K562 (cell line): ENCODE data around the gene CACNA2D2. TPM values are rescaled to one million over a fixed set of nuclear protein-coding genes. Genes with fewer than 3 reads are reported as not detected.

Experiments
- BMI1 ChIP-seq: fragments of 150-350 bp; IDR thresholded peaks from 2 replicates; pipeline ENCODE4 v1.6.1; 2014; ENCODE audit warnings: low read length
- DNMT1 ChIP-seq: fragments of 450-650 bp; IDR thresholded peaks from 2 replicates; pipeline ENCODE4 v1.6.1; 2016; ENCODE audit warnings: antibody characterized with exemption, mild to moderate bottlenecking
- ELF4 ChIP-seq: fragments of 450-650 bp; formaldehyde crosslinking; IDR thresholded peaks from 2 replicates; pipeline ENCODE4 v1.4.0; 2022; ENCODE audit warnings: missing genetic modification characterization
- ETV1 ChIP-seq: fragments of 450-650 bp; conservative IDR thresholded peaks from 2 replicates; pipeline ENCODE4 v1.6.1; 2016; ENCODE audit warnings: missing genetic modification characterization, control low read depth, low read depth, missing compliant biosample characterization
- EWSR1 ChIP-seq: fragments of 450-650 bp; IDR thresholded peaks from 2 replicates; pipeline ENCODE4 v1.6.1; 2018; ENCODE audit warnings: borderline replicate concordance, mild to moderate bottlenecking, low read depth, moderate library complexity; ENCODE audit not compliant: partially characterized antibody
- FOXA3 ChIP-seq, 2 experiments: fragments of 450-650 bp in 1 of 2; sonication (generic) in 1 of 2; formaldehyde crosslinking; IDR thresholded peaks in 1 of 2; conservative IDR thresholded peaks in 1 of 2; 2 replicates each; pipeline versions ENCODE4 v1.4.0 to v1.8.0; 2020 to 2022; ENCODE audit warnings: mild to moderate bottlenecking in 2 of 2, missing genetic modification reagents in 1 of 2
- HNRNPH1 ChIP-seq: fragments of 200-400 bp; formaldehyde crosslinking; optimal IDR thresholded peaks from 2 replicates; pipeline ENCODE3; 2017; ENCODE audit warnings: low read depth, mild to moderate bottlenecking, low read length, moderate library complexity
- HOXB6 ChIP-seq: fragments of 250-450 bp; sonication (Bioruptor Pico); IDR thresholded peaks from 2 replicates; pipeline ENCODE4 v1.5.1; 2022; ENCODE audit warnings: mild to moderate bottlenecking, borderline replicate concordance
- MCM2 ChIP-seq: fragments of 450-650 bp; IDR thresholded peaks from 2 replicates; pipeline ENCODE4 v1.6.1; 2017; ENCODE audit warnings: low read depth, mild to moderate bottlenecking
- NCOR1 ChIP-seq: fragments of 450-650 bp; IDR thresholded peaks from 2 replicates; pipeline ENCODE4 v1.6.1; 2016; ENCODE audit warnings: mild to moderate bottlenecking, moderate library complexity
- NFE2 ChIP-seq: IDR thresholded peaks from 2 replicates; pipeline ENCODE4 v1.6.1; 2014; ENCODE audit warnings: antibody characterized with exemption, low read depth
- NFRKB ChIP-seq: fragments of 450-650 bp; IDR thresholded peaks from 2 replicates; pipeline ENCODE4 v1.6.1; 2016; ENCODE audit warnings: low read depth
- PHF20 ChIP-seq: fragments of 450-650 bp; IDR thresholded peaks from 2 replicates; pipeline ENCODE4 v1.6.1; 2018; ENCODE audit not compliant: partially characterized antibody
- RAD21 ChIP-seq, 2 experiments: fragments of 250-450 bp in 1 of 2; fragments of 450-650 bp in 1 of 2; sonication (Bioruptor Pico) in 1 of 2; formaldehyde crosslinking in 1 of 2; IDR thresholded peaks in 1 of 2; conservative IDR thresholded peaks in 1 of 2; 2 replicates each; pipeline versions ENCODE4 v1.4.0 to v1.8.0; 2020 to 2022; ENCODE audit warnings: mild to moderate bottlenecking in 2 of 2, moderate library complexity in 1 of 2
- RBM14 ChIP-seq: fragments of 200-400 bp; formaldehyde crosslinking; IDR thresholded peaks from 2 replicates; pipeline ENCODE4 v1.6.1; 2018; ENCODE audit warnings: low read depth, mild to moderate bottlenecking, low read length, moderate library complexity, borderline replicate concordance; ENCODE audit not compliant: insufficient read depth
- RBM34 ChIP-seq: fragments of 200-400 bp; formaldehyde crosslinking; IDR thresholded peaks from 2 replicates; pipeline ENCODE4 v1.6.1; 2018; ENCODE audit warnings: low read length, borderline replicate concordance; ENCODE audit not compliant: insufficient read depth
- SMAD1 ChIP-seq: fragments of 150-350 bp; IDR thresholded peaks from 2 replicates; pipeline ENCODE4 v1.6.1; 2014; ENCODE audit warnings: low read length, low read depth; ENCODE audit not compliant: partially characterized antibody
- SRSF1 ChIP-seq: fragments of 200-400 bp; formaldehyde crosslinking; IDR thresholded peaks from 2 replicates; pipeline ENCODE4 v1.6.1; 2017; ENCODE audit warnings: mild to moderate bottlenecking, low read depth, low read length, moderate library complexity
- ZFX ChIP-seq: sonication (generic); formaldehyde crosslinking; IDR thresholded peaks from 2 replicates; pipeline ENCODE4 v1.8.0; 2022; ENCODE audit warnings: mild to moderate bottlenecking, missing genetic modification reagents, moderate library complexity
- ZNF143 ChIP-seq: sonication (generic); formaldehyde crosslinking; IDR thresholded peaks from 2 replicates; pipeline ENCODE4 v1.9.0; 2022; ENCODE audit warnings: mild to moderate bottlenecking, missing genetic modification reagents
- ZNF324 ChIP-seq: fragments of 250-450 bp; sonication (Bioruptor Pico); IDR thresholded peaks from 2 replicates; pipeline ENCODE4 v1.4.0; 2020; ENCODE audit warnings: mild to moderate bottlenecking
- polyA plus RNA-seq, 8 experiments: library from polyadenylated mRNA; depleted of rRNA in 4 of 8; stranded (reverse) in 5 of 8; unstranded in 3 of 8; fragments of >200 nt; fragmentation: Nextera tagmentation in 2 of 8; fragmentation: Illumina TruSeq in 1 of 8; extraction: Ambion mirVana in 2 of 8; extraction: Trizol in 1 of 8; gene quantifications; 2 replicates each; pipeline versions ENCODE4 v1.2.1 to v1.2.3, GENCODE V29; 2011 to 2014; ENCODE audit warnings: inconsistent platforms in 1 of 8, missing spikeins in 1 of 8
- total RNA-seq, 7 experiments: library from RNA; depleted of rRNA in 6 of 7; stranded (reverse); fragments of >200 nt in 6 of 7; fragmentation: Illumina TruSeq in 2 of 7; extraction: Trizol in 2 of 7; gene quantifications; 2 replicates each; pipeline versions ENCODE4 v1.2.1 to v1.2.3, GENCODE V29; 2011 to 2021; ENCODE audit warnings: low replicate concordance in 1 of 7
- TF ChIP-seq, protein P1 (sequence below): IDR thresholded peaks from 3 replicates; pipeline ENCODE4 v1.6.1; 2011; ENCODE audit warnings: borderline replicate concordance, mild to moderate bottlenecking, moderate library complexity; ENCODE audit not compliant: insufficient read length; ENCODE audit errors: extremely low read depth

The CACNA2D2 gene
- total and polyA plus RNA-seq, 9 of the 15 experiments (the other 6 are each of a cell fraction or from before 2014, with no cell fraction given) = 0.11 to 0.58 (median 0.36) TPM; not detected in 2

DNA sequence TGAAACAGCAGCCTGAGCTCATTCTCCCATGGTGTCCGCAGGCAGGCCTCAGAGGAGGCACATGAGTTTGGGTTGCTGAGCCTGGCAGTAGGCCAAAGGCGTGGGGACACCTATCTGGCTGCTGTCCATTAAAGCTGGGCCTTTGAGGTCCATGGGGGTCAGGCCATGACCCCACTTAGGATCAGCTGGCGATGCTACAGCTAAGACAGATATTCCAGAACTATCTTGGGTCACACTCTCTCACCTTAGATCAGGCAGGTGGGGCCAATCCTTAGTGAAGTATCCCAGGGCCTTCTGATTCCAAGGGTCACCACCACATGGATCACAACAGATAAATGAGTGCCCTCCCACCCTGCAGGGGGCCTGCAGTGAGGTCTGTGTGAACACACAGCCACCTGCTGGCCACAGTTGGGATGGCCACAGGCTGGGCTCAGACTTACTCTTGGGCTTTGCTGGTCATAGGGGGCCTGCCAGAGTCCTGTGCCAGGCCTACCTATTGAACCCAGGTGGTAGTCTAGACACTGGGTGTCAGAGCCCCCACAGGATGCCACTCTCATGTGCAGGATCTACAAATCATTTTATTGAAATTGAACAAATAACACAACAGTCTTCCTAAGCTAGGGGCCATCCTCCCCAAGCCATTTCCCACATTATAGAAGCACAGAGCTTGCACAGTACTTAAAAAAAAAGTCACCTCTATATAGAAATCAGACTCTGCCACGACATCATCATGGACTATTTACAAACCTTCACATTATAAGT lies 178.9 kb downstream of the CACNA2D2 start (continued):
- TF ChIP-seq, protein P1, sequence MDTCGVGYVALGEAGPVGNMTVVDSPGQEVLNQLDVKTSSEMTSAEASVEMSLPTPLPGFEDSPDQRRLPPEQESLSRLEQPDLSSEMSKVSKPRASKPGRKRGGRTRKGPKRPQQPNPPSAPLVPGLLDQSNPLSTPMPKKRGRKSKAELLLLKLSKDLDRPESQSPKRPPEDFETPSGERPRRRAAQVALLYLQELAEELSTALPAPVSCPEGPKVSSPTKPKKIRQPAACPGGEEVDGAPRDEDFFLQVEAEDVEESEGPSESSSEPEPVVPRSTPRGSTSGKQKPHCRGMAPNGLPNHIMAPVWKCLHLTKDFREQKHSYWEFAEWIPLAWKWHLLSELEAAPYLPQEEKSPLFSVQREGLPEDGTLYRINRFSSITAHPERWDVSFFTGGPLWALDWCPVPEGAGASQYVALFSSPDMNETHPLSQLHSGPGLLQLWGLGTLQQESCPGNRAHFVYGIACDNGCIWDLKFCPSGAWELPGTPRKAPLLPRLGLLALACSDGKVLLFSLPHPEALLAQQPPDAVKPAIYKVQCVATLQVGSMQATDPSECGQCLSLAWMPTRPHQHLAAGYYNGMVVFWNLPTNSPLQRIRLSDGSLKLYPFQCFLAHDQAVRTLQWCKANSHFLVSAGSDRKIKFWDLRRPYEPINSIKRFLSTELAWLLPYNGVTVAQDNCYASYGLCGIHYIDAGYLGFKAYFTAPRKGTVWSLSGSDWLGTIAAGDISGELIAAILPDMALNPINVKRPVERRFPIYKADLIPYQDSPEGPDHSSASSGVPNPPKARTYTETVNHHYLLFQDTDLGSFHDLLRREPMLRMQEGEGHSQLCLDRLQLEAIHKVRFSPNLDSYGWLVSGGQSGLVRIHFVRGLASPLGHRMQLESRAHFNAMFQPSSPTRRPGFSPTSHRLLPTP = no peak
- no peak for TF ChIP-seq NFE2
- no peak for TF ChIP-seq HNRNPH1
- no peak for TF ChIP-seq ZNF143 (CRISPR knock-in tag)
- TF ChIP-seq NCOR1 = peak; percentile 44; the same call in 1 of the 2 replicates
- TF ChIP-seq ZFX (CRISPR knock-in tag) = no peak
- TF ChIP-seq MCM2 = no peak
- TF ChIP-seq PHF20 = no peak
- no peak for TF ChIP-seq ETV1
- no peak for TF ChIP-seq SRSF1
- TF ChIP-seq RBM14 = no peak
- no peak for TF ChIP-seq RBM34
- TF ChIP-seq DNMT1 = no peak
- TF ChIP-seq NFRKB = no peak
- 0 out of 4 replicates have a peak, but pooled peaks of 1 of the 2 experiments have one; percentile 30 for TF ChIP-seq FOXA3 (CRISPR knock-in tag; conservative IDR thresholded peaks at IDR 0.05 in 1 of 2, IDR thresholded peaks at IDR 0.05 in 1 of 2)
- TF ChIP-seq HOXB6 (CRISPR knock-in tag) = no peak
- no peak for TF ChIP-seq ZNF324 (CRISPR knock-in tag)
- no peak for TF ChIP-seq ELF4 (CRISPR knock-in tag)
- TF ChIP-seq BMI1 = no peak
- TF ChIP-seq EWSR1 = no peak
- TF ChIP-seq SMAD1 = no peak
- peak; percentile 70 to 91 for TF ChIP-seq RAD21 (CRISPR knock-in tag; conservative IDR thresholded peaks at IDR 0.05 in 1 of 2, IDR thresholded peaks at IDR 0.05 in 1 of 2)
